Activated CD8-positive, alpha-beta T cell treated with anti-CD3 and anti-CD28 coated beads for 36 hours (primary cell): Measurements from ENCODE around the gene BICD1. TPM values are rescaled to one million over a fixed set of nuclear protein-coding genes. Genes with fewer than 3 reads are reported as not detected.
"Not testable (repeated sequence)": the region's sequence is repeated elsewhere in the genome, so short reads cannot be mapped to it uniquely, and the experiment has no call there.

Experiments
- ATAC-seq: fragments of 200-7000 bp; cut with Tn5 transposase; one replicate; pipeline ENCODE4 v1.10.0; 2021; ENCODE audit warnings: mild to moderate bottlenecking, moderate library complexity
- CTCF ChIA-PET: fragments of 350-600 bp; sonication (Branson Sonifier 250); formaldehyde crosslinking; loops from one replicate; lab custom pipeline; 2021; ENCODE audit warnings: antibody characterized with exemption; lab: Charles Lee
- POLR2A ChIA-PET: fragments of 350-600 bp; sonication (Branson Sonifier 250); formaldehyde crosslinking; loops from one replicate; lab custom pipeline; 2021; ENCODE audit warnings: antibody characterized with exemption; lab: Charles Lee
- DNase-seq: peaks from one replicate; pipeline ENCODE4 v3.0.0-alpha.2; 2020
- H3K27ac Mint-ChIP-seq: one replicate; pipeline ENCODE4 v1.8.0; 2021; ENCODE audit warnings: mild to moderate bottlenecking, mixed read lengths
- H3K27me3 Mint-ChIP-seq: one replicate; pipeline ENCODE4 v1.8.0; 2021; ENCODE audit warnings: mixed read lengths
- H3K36me3 Mint-ChIP-seq: one replicate; pipeline ENCODE4 v1.8.0; 2021; ENCODE audit warnings: low read depth, mixed read lengths
- H3K4me1 Mint-ChIP-seq: one replicate; pipeline ENCODE4 v1.8.0; 2021; ENCODE audit warnings: low read depth, mixed read lengths
- H3K4me3 Mint-ChIP-seq: one replicate; pipeline ENCODE4 v1.8.0; 2021; ENCODE audit warnings: mild to moderate bottlenecking, moderate library complexity, mixed read lengths
- H3K9me3 Mint-ChIP-seq: one replicate; pipeline ENCODE4 v1.8.0; 2021; ENCODE audit warnings: mixed read lengths
- CTCF ChIP-seq: fragments of 200-600 bp; IDR thresholded peaks from one replicate; pipeline ENCODE4 v1.8.0; 2022; ENCODE audit warnings: antibody characterized with exemption, mild to moderate bottlenecking
- intact Hi-C: fragments of 100-400 bp; cut with micrococcal nuclease; formaldehyde crosslinking; loops from one replicate; pipeline ENCODE4 v1.10.0; 2022
- total RNA-seq, 2 experiments: library from RNA; stranded (reverse); gene quantifications; one replicate each; pipeline ENCODE4 v1.2.3, GENCODE V29; 2021

The BICD1 gene
- total RNA-seq, 2 experiments from 2014 or later = 12.5 to 13.2 TPM

GRCh38 chr12:32230613-32230993, 124.0 kb downstream of the BICD1 start:
- no peaks in the 10 kb centered on the region for H3K36me3 Mint-ChIP-seq
- CTCF ChIA-PET = no interaction called here
- POLR2A ChIA-PET = no interaction called here
- H3K4me3 Mint-ChIP-seq = no peak overlapping the region
- no peak for TF ChIP-seq CTCF
- no peaks in the 10 kb centered on the region for H3K9me3 Mint-ChIP-seq
- ATAC-seq (no peak), DNase-seq (no peak)
- intact Hi-C loops = no loop called here
- H3K27me3 Mint-ChIP-seq = no peaks in the 10 kb centered on the region
- H3K27ac Mint-ChIP-seq = no peak overlapping the region
- no peaks in the 10 kb centered on the region for H3K4me1 Mint-ChIP-seq

- H3K27me3 Mint-ChIP-seq, H3K27ac Mint-ChIP-seq, intact Hi-C loops, DNase-seq, H3K4me3 Mint-ChIP-seq, POLR2A ChIA-PET, H3K9me3 Mint-ChIP-seq, H3K4me1 Mint-ChIP-seq, ATAC-seq, CTCF ChIA-PET, H3K36me3 Mint-ChIP-seq: not testable (repeated sequence)
These were observed 124.7 kb downstream of the BICD1 start for GRCh38 chr12:32231361-32231760.

GRCh38 chr12:32233568-32233967, 126.9 kb downstream of the BICD1 start:
- POLR2A ChIA-PET = interaction anchor here (0.7 kb wide), 1 partner anchor 12 kb away, joined by 3 read pairs; no protein-coding TSS in a partner anchor
- intact Hi-C loops = no loop called here

GRCh38 chr12:32235251-32235650, 128.6 kb downstream of the BICD1 start:
- no peak overlapping the region for H3K27ac Mint-ChIP-seq
- POLR2A ChIA-PET = no interaction called here
- no peak for DNase-seq
- intact Hi-C loops = no loop called here
- H3K9me3 Mint-ChIP-seq = peaks cover 7% of the 10 kb centered on the region
- no peaks in the 10 kb centered on the region for H3K27me3 Mint-ChIP-seq
- no peak for ATAC-seq
- no peaks in the 10 kb centered on the region for H3K4me1 Mint-ChIP-seq
- TF ChIP-seq CTCF = no peak
- CTCF ChIA-PET = no interaction called here
- H3K36me3 Mint-ChIP-seq = peaks cover 10% of the 10 kb centered on the region
- H3K4me3 Mint-ChIP-seq = no peak overlapping the region

More at GRCh38 chr12:32233568-32233967, 126.9 kb downstream of the BICD1 start:
- TF ChIP-seq CTCF = no peak
- Mint-ChIP-seq H3K36me3 (peaks cover 10% of the 10 kb centered on the region), H3K27me3 (no peaks in the 10 kb centered on the region), H3K4me3 (no peak overlapping the region), H3K9me3 (peaks cover 7% of the 10 kb centered on the region), H3K4me1 (no peaks in the 10 kb centered on the region), H3K27ac (no peak overlapping the region)
- ATAC-seq (no peak), DNase-seq (no peak)
- CTCF ChIA-PET = interaction anchor here (1.0 kb wide), 1 partner anchor 173 kb away, joined by 3 read pairs; no protein-coding TSS in a partner anchor

GRCh38 chr12:32240162-32240561, 133.5 kb downstream of the BICD1 start:
- Mint-ChIP-seq H3K27me3 (no peaks in the 10 kb centered on the region), H3K9me3 (peaks cover 7% of the 10 kb centered on the region), H3K4me1 (no peaks in the 10 kb centered on the region), H3K27ac (no peak overlapping the region), H3K36me3 (peaks cover 10% of the 10 kb centered on the region), H3K4me3 (no peak overlapping the region)
- TF ChIP-seq CTCF = no peak
- DNase-seq (no peak), ATAC-seq (no peak)
- intact Hi-C loops = no loop called here
- POLR2A ChIA-PET = no interaction called here
- CTCF ChIA-PET = no interaction called here

GRCh38 chr12:32240831-32241230, 134.2 kb downstream of the BICD1 start:
- ATAC-seq (no peak), DNase-seq (no peak)
- no peak overlapping the region for H3K27ac Mint-ChIP-seq
- H3K4me3 Mint-ChIP-seq = no peak overlapping the region
- TF ChIP-seq CTCF = no peak
- ChIA-PET POLR2A (no interaction called here), CTCF (no interaction called here)
- peaks cover 7% of the 10 kb centered on the region for H3K9me3 Mint-ChIP-seq
- no peaks in the 10 kb centered on the region for H3K4me1 Mint-ChIP-seq
- intact Hi-C loops = no loop called here
- H3K36me3 Mint-ChIP-seq = peaks cover 10% of the 10 kb centered on the region
- H3K27me3 Mint-ChIP-seq = no peaks in the 10 kb centered on the region
